GM21528 (cell line): ENCODE results near the gene PRKCA.
"Not testable (repeated sequence)": the region's sequence is repeated elsewhere in the genome, so short reads cannot be mapped to it uniquely, and the experiment has no call there.

ENCODE experiments used
- ATAC-seq: cut with Tn5 transposase; IDR thresholded peaks from one replicate; pipeline ENCODE4 v1.9.1; 2021; ENCODE audit warnings: mild to moderate bottlenecking, moderate library complexity; ENCODE audit not compliant: unreplicated experiment, low FRiP score

Gene PRKCA

GRCh38 chr17:66301864-66302741, at the start of gene PRKCA:
TSS of gene PRKCA (plus strand) at chr17:66302613.
- ATAC-seq, result peak; percentile 74

- ATAC-seq, result not testable (repeated sequence)
These were observed 49.0 kb upstream of the PRKCA start for GRCh38 chr17:66253458-66253857.

GRCh38 chr17:66255112-66255511, 47.3 kb upstream of the PRKCA start:
- no peak for ATAC-seq

- ATAC-seq, result no peak
These were observed 46.9 kb upstream of the PRKCA start for GRCh38 chr17:66255527-66255971.

- ATAC-seq, result no peak
These were observed 42.1 kb upstream of the PRKCA start for GRCh38 chr17:66260275-66260674.

- ATAC-seq, result no peak
These were observed 41.7 kb upstream of the PRKCA start for GRCh38 chr17:66260688-66261087.

- ATAC-seq, result no peak
These were observed 39.6 kb upstream of the PRKCA start for GRCh38 chr17:66262767-66263166.

- no peak for ATAC-seq
These were observed 37.7 kb upstream of the PRKCA start for GRCh38 chr17:66264696-66265095.

GRCh38 chr17:66268247-66268927, 34.0 kb upstream of the PRKCA start:
- no peak for ATAC-seq

GRCh38 chr17:66270106-66270505, 32.3 kb upstream of the PRKCA start:
- ATAC-seq, result no peak

- ATAC-seq, result no peak
These were observed 30.9 kb upstream of the PRKCA start for GRCh38 chr17:66271512-66271911.

GRCh38 chr17:66272811-66273585, 29.4 kb upstream of the PRKCA start:
- no peak for ATAC-seq

GRCh38 chr17:66273586-66273848, 28.9 kb upstream of the PRKCA start:
- ATAC-seq, result no peak

- ATAC-seq, result no peak
These were observed 26.8 kb upstream of the PRKCA start for GRCh38 chr17:66275651-66276050.

GRCh38 chr17:66276328-66276937, 26.0 kb upstream of the PRKCA start:
- no peak for ATAC-seq

- ATAC-seq, result no peak
These were observed 25.2 kb upstream of the PRKCA start for GRCh38 chr17:66277191-66277590.

GRCh38 chr17:66281661-66282369, 20.6 kb upstream of the PRKCA start:
- no peak for ATAC-seq

- no peak for ATAC-seq
These were observed 19.0 kb upstream of the PRKCA start for GRCh38 chr17:66283296-66283934.

- ATAC-seq, result no peak
These were observed 18.4 kb upstream of the PRKCA start for GRCh38 chr17:66283971-66284370.

- no peak for ATAC-seq
These were observed 17.3 kb upstream of the PRKCA start for GRCh38 chr17:66285149-66285548.
